ENCODE results near the gene METTL23.
A peak's percentile ranks its signal among the peaks of the same experiment; 100 is the strongest.
"Not testable (repeated sequence)": the region's sequence is repeated elsewhere in the genome, so short reads cannot be mapped to it uniquely, and the experiment has no call there.

Gene METTL23

GRCh38 chr17:76712321-76712720 is 14.3 kb upstream of the METTL23 start:
- DNase-seq = not testable (repeated sequence)

DNA sequence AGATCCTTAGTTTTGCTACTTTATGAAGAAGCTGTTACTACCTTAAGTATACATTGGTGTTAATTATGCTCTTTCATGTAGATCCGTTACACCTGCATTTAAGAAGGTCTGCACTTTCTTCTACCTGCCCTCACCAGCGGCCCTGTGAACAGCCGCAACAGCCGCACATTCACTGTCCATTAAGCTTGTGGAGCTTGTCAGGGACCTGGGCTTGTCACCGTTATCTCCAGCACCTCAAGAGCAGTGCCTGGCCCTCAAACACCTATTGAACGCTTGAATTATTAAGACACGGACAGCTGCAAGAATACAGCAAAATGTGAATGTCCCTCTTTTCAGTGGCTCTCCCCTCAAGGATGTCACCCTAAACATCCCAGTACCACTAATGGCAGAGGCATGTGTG is 12.9 kb upstream of the METTL23 start:
- DNase-seq = no peak

DNA sequence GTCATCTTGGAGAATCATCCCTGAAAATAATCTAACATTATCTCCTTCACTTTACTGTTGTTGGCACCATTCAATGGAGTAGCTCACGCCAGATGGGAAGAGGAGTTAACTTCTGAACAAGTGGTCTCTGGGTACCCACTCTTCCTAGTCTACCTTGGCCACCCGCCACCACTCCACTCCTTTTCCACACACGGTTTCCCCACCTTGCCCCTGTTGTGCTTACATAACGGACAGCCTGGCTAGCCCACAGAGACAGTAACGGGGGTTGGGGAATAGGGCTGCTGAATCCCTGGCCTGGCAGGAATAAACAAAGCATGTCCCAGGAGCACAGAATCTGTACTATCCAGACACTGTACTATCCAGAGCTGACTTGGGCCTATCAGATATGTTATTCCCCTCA is 12.3 kb upstream of the METTL23 start:
- no peak for DNase-seq

DNA sequence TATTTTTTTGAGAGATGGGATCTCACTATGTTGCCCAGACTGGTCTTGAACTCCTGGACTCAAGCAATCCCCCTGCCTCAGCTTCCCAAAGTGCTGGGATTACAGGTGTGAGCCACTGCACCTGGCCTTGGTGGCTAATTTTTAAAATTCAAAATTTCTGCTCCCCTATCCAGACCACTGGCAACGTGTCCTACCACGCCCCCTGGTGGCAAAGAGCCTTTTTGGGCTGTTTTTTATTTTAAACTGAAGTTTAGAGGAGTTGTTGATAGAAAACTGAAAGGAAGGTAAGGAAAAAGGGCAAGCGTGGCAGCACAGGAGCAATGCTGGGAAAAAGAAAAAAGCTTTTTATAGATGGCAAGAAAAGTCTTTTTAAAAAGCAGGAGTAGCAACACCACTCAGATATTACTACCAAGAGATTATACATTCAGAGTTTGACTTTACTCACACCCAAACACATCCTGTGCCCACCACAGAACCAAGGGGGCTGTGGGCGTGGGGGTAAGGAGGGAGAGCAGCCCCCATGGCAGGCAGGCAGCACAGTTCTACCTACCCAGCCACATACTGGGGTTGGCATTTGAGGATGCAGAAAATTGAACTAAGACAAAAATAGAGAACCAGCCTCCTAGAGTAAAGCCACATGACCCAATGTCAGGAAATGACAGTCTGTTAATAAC is 11.7 kb upstream of the METTL23 start:
- DNase-seq = peak in 32 of 51 donors; percentile 4 to 81 (median 42)

DNA sequence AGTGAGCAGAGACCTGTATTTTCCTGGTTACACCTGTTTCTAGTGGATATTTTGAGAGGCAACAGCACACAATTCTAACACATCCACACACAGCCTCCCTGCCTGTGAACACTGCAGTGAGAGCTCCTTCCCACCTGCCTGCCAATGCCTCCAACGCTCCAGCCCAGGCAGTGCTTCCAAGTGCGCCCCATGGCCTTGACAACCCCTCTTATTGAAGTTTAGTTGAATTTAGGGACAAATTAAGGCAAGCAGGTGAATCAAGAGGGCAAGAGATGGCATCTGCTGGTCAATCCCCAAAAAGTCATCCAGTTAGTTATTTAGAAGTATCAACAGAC is 11.2 kb upstream of the METTL23 start:
- no peak for DNase-seq

- DNase-seq = peak in 4 of 51 donors; percentile 13 to 43 (median 24)
Observed at GRCh38 chr17:76716146-76716838, 10.3 kb upstream of the METTL23 start.

DNA sequence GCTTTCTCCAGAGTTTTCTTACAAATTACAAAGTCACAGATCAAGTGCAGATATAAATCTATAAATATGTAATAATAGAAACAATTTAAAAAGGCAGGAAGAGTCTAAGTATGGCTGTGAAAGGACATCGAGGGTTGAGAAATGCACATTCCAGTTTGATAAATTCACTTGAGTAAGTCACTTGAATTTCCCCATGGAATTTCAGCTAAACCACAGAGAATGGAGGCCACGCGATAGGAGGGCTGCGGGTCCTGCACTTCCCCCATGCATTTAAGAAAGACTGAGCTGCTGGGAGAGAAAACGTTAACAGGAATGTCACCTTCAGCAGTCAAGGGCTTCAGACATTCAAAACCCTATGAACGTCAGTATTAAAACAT is 9.8 kb upstream of the METTL23 start:
- DNase-seq = no peak

- no peak for DNase-seq
Observed at GRCh38 chr17:76718516-76718915, 8.1 kb upstream of the METTL23 start.

DNA sequence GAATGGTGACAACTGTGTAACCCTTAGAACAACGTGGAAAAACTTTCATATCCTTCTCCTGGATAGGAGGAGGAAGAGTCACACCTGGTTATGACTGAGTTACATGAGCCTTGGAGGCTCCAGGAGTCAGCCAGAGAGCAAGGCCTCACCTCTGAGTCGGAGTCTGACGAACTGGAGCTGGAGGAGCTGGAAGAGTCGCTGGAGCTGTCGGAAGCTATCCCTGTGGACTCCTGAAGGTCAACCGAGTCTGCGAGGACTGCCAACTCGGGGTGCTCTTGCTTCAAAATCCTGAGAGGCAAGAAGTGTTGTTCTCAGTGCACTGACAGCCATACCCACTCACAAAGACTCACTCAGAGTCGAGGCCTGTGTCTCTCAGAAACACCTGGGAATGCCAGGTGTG is 6.4 kb upstream of the METTL23 start:
- DNase-seq = no peak

DNA sequence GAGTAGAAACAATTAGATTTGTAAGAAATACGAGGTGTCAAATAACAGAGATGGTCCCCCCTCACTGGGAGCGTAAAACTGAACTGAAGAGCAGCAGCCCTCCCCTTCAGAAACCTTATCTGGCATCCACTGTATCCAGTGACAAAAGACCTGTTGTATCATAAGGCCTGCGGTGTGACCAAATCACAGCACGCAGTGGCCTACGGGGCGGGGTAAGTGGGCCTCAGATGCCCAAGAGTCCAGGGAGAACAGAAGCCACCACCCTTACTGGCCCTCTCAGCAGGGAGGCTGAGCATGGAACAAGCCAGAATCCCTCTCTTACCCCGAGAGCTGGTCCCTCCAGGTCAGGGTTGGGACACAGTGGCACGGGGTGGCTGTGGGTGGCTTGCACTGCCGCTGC is 5.7 kb upstream of the METTL23 start:
- DNase-seq = no peak

- DNase-seq = no peak
Observed at GRCh38 chr17:76721463-76721862, 5.2 kb upstream of the METTL23 start.

GRCh38 chr17:76722279-76722678 is 4.4 kb upstream of the METTL23 start:
- DNase-seq = no peak

GRCh38 chr17:76722977-76723376 is 3.7 kb upstream of the METTL23 start:
- DNase-seq = not testable (repeated sequence)

DNA sequence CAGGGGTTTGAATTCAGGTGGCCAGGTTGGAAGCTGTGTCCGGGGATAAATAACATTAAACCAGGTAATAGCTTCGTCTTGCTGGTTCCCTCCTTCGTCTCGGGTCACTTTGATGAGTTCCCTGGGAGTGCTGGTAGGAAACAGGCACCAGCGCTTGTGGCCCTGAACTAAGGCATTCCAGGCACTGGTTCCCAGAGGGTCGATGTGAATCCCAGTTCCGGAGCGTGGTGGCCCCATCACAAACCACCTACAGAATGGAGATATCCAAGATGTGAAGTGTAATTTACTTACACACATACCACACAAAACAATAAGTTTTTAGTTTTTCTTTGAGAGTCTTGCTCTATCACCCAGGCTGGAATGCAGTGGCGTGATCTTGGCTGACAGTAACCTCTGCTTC is 2.8 kb upstream of the METTL23 start:
- no peak for DNase-seq

GRCh38 chr17:76725580-76726230 is 934 bp upstream of the METTL23 start:
- DNase-seq = peak in 33 of 51 donors; percentile 26 to 68 (median 56)

DNA sequence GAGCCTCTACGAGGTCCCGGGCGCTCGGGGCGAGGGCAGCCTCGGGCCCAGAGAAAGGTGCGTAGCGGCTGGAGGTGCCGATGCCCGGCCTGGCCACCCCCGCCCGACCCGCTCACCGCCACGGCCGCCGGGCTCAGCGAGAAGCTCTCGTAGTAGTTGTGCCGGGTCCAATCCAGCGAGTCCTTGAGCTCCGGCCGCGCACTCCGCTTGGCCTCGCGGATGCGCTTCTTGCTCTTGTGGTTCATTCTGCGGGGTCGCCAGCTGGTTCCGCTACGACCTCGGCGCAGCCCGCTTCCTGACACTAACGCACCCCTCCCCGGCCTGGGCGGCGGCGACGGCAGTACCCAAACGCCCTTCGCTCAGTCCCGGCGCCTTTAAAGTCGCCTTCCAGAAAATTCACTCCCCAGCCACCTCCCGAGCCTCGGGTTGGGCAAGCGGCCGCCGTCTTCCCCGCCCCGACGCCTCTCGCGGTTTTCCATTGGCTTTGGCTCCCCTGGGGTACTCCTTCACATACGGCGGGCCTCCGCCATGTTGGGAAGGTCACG is 336 bp upstream of the METTL23 start, which contains the start of gene JMJD6:
JMJD6 (minus strand) TSS at position 376 of the 545 bp plus-strand sequence; CDS start at position 245, 131 bp downstream.
- peak; percentile 74 to 98 (median 95) for DNase-seq

GRCh38 chr17:76727745-76728456 is 1.3 kb downstream of the METTL23 start:
- DNase-seq = peak in 1 of 51 donors; percentile 13

DNA sequence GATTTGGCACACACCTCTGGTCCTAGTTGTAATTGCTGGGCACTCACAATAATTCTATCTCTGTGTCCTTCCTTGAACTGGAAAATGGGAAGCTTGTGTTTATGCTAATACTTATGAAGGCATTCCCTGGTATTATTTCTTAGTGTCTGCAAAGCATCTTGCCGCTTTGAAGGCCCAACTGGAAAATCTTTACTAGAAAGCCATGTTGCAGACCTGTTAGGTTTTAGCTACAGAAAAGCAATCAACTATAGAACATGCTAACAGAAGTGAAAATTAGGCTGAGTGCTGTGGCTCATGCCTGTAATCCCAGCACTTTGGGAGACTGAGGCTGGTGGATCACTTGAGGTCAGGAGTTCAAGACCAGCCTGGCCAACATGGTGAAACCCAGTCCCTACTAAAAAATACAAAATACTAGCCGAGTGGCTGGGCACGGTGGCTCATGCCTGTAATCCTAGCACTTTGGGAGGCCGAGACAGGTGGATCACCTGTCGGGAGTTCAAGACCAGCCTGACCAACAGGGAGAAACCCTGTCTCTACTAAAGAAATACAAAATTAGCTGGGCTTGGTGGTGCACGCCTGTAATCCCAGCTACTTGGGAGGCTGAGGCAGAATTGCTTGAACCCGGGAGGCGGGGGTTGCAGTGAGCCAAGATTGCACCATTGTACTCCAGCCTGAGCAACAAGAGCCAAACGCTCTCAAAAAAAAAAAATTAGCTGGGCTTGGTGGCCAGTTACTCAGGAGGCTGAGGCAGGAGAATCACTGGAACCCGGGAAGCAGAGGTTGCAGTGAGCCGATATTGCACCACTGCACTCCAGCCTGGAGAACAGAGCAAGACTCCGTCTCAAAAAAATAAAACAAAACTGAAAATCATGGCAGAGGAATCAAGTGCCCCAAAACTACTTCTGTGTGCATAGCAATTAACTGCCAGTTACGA is 5.4 kb downstream of the METTL23 start:
- not testable (repeated sequence) for DNase-seq

DNA sequence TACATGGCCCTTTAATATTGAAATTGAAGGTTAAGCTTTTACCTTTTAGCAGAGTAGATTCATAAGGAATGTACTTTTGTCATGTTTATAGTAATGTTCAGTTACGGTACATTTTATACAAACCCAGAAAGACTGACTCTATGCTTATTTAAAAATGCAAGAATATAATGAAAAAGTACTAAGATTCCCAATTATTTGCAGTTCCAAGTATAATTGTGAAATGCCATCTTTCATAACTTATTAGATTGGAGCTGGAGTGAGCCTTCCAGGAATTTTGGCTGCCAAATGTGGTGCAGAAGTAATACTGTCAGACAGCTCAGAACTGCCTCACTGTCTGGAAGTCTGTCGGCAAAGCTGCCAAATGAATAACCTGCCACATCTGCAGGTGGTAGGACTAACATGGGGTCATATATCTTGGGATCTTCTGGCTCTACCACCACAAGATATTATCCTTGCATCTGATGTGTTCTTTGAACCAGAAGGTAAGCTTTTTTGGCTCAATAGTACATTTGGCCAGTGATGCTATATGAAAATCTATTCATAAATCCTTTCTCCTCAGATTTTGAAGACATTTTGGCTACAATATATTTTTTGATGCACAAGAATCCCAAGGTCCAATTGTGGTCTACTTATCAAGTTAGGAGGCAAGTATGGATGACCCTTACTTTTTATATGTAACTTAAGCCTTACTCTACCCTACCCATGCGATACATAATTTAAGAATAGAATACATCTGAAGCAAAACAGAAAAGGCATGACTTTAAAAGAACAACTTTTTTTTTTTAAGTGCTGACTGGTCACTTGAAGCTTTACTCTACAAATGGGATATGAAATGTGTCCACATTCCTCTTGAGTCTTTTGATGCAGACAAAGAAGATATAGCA is 6.3 kb downstream of the METTL23 start:
- DNase-seq = peak in 1 of 51 donors; percentile 6

- DNase-seq = no peak
Observed at GRCh38 chr17:76733618-76733957, 6.9 kb downstream of the METTL23 start.
